Pancreas (tissue), 10 donors: ENCODE results near the gene SMIM12. TPM values are rescaled to one million over a fixed set of nuclear protein-coding genes. Genes with fewer than 3 reads are reported as not detected.

Source experiments
- ATAC-seq, 4 donors: fragments of 200-7000 bp; cut with Tn5 transposase; one replicate each; pipeline versions ENCODE4 v1.8.0 to v1.9.1; 2020; ENCODE audit warnings: mild to moderate bottlenecking in 4 of 4, moderate library complexity in 4 of 4
- DNase-seq, 6 donors: peaks; one replicate each; pipeline ENCODE4 v3.0.0-alpha.2; 2020
- FAIRE-seq: peaks from 2 replicates; lab custom pipeline; 2012; peaks lifted over from hg19 to GRCh38; lab: Jason Lieb, UNC
- H3K27ac ChIP-seq, 4 donors: fragments of 200-600 bp; sonication (generic); 1 replicate in 3 of 4; 2 replicates in 1 of 4; pipeline versions ENCODE4 v1.5.0 to v1.8.0; 2020
- H3K27me3 ChIP-seq, 4 donors: fragments of 200-600 bp; one replicate each; pipeline ENCODE4 v1.8.0; 2021
- H3K36me3 ChIP-seq, 3 donors: fragments of 200-600 bp; sonication (generic) in 1 of 3; one replicate each; pipeline versions ENCODE4 v1.5.0 to v1.8.0; 2020 to 2021
- H3K4me1 ChIP-seq, 3 donors: fragments of 200-600 bp; one replicate each; pipeline ENCODE4 v1.8.0; 2021
- H3K4me3 ChIP-seq, 4 donors: fragments of 200-600 bp; sonication (generic) in 2 of 4; one replicate each; pipeline versions ENCODE4 v1.5.0 to v1.8.0; 2020 to 2021
- H3K9me3 ChIP-seq, 4 donors: fragments of 200-600 bp; one replicate each; pipeline ENCODE4 v1.8.0; 2021
- WGBS, 2 donors: extraction: QIAGEN DNeasy Blood & Tissue Kit; methylation state at CpG; one replicate each; pipeline ENCODE4 v1.1.7; 2013; 5-methylcytosine and 5-hydroxymethylcytosine counted together
- intact Hi-C, 3 donors: fragments of 100-400 bp; cut with DNase I; formaldehyde crosslinking; loops; one replicate each; pipeline versions ENCODE4 v1.11.1 to v1.14.2; 2022
- polyA plus RNA-seq, 2 donors: library from polyadenylated mRNA; stranded (reverse); fragments of 200-250 nt; gene quantifications; one replicate each; pipeline ENCODE4 v1.2.3, GENCODE V29; 2013
- total RNA-seq, 6 donors: library from RNA; stranded (reverse); fragmentation: NEBNext Ultra II Directional in 4 of 6; extraction: Animal tissue kit (Norgen Biotek cat#: 25700) in 4 of 6; gene quantifications; one replicate each; pipeline versions ENCODE4 v1.2.1 to v1.2.4, GENCODE V29; 2021 to 2023
- TF ChIP-seq, protein P1 (sequence below), 4 donors: fragments of 200-600 bp; sonication (generic) in 3 of 4; IDR thresholded peaks; one replicate each; pipeline versions ENCODE4 v1.5.0 to v1.8.0; 2021; ENCODE audit warnings: antibody characterized with exemption in 4 of 4
- donor health status: healthy with polysubstance abuse.
- donor health status: DM: no; HTN: no; CAD: no; lungs with moderate emphysema.
- donor health status: DM: no; HTN: no; CAD: no.
- donor health status: control.
- donor health status: control.
- donor health status: Bipolar disorder and iron deficiency.
- donor health status: DM: yes; HTN: yes; CAD: no.
- donor health status: DM: no; HTN: no; CAD: no.
- donor health status: DM: no; HTN: no; CAD: no.
- donor health status: DM: yes; HTN: yes; CAD: no.

SMIM12 gene
- total RNA-seq: 10 to 100 TPM in 5 of 6 donors, 1 to 10 TPM in 1; 8.3 to 18.5 (median 14.3) TPM
- 10 to 100 TPM in 1 of 2 donors, 1 to 10 TPM in 1; 6.2 to 17.1 TPM for polyA plus RNA-seq

DNA sequence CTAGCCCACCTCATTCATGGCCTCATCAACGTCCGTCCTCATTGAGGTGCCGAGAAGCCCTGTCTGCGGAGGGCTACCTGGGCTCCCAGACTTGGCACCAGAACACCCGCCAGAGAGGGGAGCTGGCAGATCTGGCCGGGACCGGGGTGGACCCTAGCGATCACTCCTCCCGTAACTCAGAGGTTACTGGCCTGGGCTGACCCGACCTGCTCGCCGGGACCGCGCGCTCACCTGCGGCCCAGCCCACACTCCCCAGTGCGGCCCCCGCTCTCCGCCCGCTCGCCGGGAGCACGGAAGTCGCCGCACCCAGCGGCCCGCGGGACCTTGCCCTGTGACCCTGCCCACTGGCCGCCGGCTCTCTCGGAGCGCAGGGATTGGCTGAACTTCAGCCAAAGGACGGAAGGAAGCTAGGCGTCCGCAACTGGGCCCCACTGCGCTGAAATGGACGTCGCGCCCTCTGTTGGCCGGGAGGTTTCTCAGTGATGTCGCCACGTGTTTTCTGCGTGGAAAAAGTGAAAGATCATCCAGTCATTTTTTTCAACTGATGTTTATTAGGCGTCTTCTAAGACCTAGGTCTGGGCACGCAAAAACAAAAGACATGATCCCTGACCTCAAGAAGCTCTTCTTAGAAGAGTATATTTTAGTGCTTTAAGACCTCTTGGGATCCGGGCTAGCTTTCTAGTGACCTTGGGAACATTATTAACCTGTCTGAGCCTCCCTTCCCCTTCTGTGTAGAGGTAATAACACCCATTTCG is at the start of gene SMIM12:
Gene SMIM12, minus strand, starts transcription at position 304 of the 755 bp plus-strand sequence. CDS start 3,772 bp downstream, outside the sequence.
- TF ChIP-seq, protein P1, sequence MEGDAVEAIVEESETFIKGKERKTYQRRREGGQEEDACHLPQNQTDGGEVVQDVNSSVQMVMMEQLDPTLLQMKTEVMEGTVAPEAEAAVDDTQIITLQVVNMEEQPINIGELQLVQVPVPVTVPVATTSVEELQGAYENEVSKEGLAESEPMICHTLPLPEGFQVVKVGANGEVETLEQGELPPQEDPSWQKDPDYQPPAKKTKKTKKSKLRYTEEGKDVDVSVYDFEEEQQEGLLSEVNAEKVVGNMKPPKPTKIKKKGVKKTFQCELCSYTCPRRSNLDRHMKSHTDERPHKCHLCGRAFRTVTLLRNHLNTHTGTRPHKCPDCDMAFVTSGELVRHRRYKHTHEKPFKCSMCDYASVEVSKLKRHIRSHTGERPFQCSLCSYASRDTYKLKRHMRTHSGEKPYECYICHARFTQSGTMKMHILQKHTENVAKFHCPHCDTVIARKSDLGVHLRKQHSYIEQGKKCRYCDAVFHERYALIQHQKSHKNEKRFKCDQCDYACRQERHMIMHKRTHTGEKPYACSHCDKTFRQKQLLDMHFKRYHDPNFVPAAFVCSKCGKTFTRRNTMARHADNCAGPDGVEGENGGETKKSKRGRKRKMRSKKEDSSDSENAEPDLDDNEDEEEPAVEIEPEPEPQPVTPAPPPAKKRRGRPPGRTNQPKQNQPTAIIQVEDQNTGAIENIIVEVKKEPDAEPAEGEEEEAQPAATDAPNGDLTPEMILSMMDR (IDR thresholded peaks at IDR 0.05): peak; percentile 67 to 81 (median 78)
- FAIRE-seq: peak; percentile 74

DNA sequence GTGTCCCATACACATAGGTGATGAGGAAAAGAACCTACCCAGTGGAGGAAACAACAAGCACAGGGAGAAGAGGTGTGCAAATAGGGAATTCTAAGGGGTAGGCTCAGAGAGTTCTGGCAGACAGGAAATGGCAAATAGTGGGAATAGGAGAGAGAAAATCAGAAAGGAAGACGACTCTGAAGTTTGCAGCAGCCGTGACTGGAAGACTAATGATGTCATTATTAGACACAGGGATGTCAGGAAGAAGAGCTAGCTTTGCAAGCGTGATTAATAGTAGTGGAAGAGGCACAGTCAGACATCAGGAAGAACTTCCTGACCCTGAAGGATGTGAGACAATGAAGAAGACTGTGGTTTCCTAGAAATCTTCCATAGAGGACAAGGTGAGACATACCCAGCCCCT is 48.8 kb upstream of the SMIM12 start:
- no peaks in the 10 kb centered on the region for H3K36me3 ChIP-seq
- no peaks in the 10 kb centered on the region for H3K27me3 ChIP-seq
- no peak for DNase-seq
- no peak overlapping the region for H3K4me3 ChIP-seq
- TF ChIP-seq, protein P1 (IDR thresholded peaks at IDR 0.05): no peak
- FAIRE-seq: no peak
- intact Hi-C loops: no loop called here
- H3K27ac ChIP-seq: no peak overlapping the region
- no peaks in the 10 kb centered on the region for H3K9me3 ChIP-seq
- ATAC-seq: no peak
- H3K4me1 ChIP-seq: no peaks in the 10 kb centered on the region
- 54 to 59% methylated on average over 3 of the region's 3 CpGs for WGBS, 2 donors

More for the DNA sequence above, at the start of gene SMIM12:
- WGBS, 2 donors: 0 to 1% methylated on average over 44 to 47 of the region's 47 CpGs
- Histone ChIP-seq H3K4me3 (peak within 1 kb of the TSS; percentile 75 to 98 (median 91)), H3K27ac (peak within 1 kb of the TSS; percentile 58 to 82 (median 62)), H3K4me1 (peaks cover 4 to 18% (median 9%) of the 10 kb centered on the region in 3 donors), H3K27me3 (no peaks in the 10 kb centered on the region), H3K36me3 (peaks cover 0 to 11% (median 7%) of the 10 kb centered on the region in 3 donors), H3K9me3 (no peaks in the 10 kb centered on the region)
- ATAC-seq (peak; percentile 99), DNase-seq (peak; percentile 93 to 97 (median 94))
- intact Hi-C loops: no loop called here

DNA sequence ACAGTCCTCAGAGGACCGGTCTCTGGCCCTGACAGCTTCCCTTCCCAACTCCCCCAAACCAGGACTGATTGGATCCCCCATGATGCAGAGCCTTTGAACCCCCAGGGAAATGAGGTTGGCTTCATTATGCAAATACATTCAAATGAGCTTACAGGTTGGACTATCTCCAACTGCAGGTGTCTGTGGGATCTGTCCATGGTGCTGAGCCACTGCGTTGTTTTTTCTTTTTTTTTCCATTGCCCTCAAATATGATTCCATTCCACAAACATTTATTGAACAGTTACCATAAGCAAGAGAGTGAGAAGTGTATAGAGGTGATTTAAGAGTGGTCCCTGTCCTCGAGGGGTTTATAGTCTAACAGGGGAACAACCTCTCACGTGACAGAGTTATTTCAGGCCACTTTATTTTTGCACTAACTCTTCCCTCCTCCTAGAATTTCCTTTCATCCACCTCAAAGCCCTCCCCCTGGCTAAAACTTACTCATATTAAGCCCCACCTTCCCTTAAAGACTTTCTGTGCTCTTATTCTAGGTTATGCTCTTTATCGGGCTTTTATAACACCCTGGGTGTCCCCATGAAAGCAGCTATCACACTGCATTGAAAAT is 48.0 kb upstream of the SMIM12 start:
- Histone ChIP-seq H3K9me3 (no peaks in the 10 kb centered on the region), H3K4me3 (no peak overlapping the region), H3K27ac (no peak overlapping the region), H3K4me1 (no peaks in the 10 kb centered on the region), H3K36me3 (no peaks in the 10 kb centered on the region), H3K27me3 (no peaks in the 10 kb centered on the region)
- WGBS, 2 donors: 64 to 67% methylated on average over 5 of the region's 5 CpGs
- DNase-seq (no peak), FAIRE-seq (no peak), ATAC-seq (no peak)
- TF ChIP-seq, protein P1 (IDR thresholded peaks at IDR 0.05): no peak
- intact Hi-C loops: no loop called here

DNA sequence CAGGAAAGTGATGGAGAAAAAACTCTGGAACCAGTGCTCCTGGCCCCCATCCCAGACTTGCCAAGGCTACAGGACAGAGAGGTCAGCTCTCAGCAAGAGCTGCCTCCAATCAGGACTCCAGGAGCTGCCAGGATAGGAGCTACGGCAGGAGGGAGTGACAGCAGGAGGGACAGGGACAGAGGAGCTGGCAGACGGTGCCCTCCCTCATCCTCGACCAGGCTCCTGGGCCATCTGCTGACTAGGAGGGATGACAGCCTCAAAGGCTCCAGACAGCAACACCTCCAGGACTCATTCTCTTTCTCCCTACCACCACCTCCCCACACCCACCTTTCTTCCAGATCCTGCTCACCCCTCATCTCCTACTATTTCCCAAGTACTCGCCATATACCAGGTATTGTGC is 47.2 kb upstream of the SMIM12 start:
- TF ChIP-seq, protein P1 (IDR thresholded peaks at IDR 0.05): no peak
- H3K36me3 ChIP-seq: no peaks in the 10 kb centered on the region
- no peaks in the 10 kb centered on the region for H3K9me3 ChIP-seq
- no peak overlapping the region for H3K4me3 ChIP-seq
- intact Hi-C loops: no loop called here
- H3K27ac ChIP-seq: no peak overlapping the region
- H3K4me1 ChIP-seq: no peaks in the 10 kb centered on the region
- ATAC-seq: no peak
- FAIRE-seq: no peak
- no peak for DNase-seq
- H3K27me3 ChIP-seq: no peaks in the 10 kb centered on the region
- 64 to 65% methylated on average over 3 to 4 of the region's 4 CpGs for WGBS, 2 donors
